ENCODE data around the gene NUP62.

NUP62 gene

GRCh38 chr19:49879243-49879963 lies 49.9 kb downstream of the NUP62 start:
- TF ChIP-seq PATZ1 (CRISPR knock-in tag; IDR thresholded peaks at IDR 0.05; ENCODE audit: borderline replicate concordance) (no peak), ZFP30 (CRISPR knock-in tag; IDR thresholded peaks at IDR 0.05) (no peak), RARB (CRISPR knock-in tag; IDR thresholded peaks at IDR 0.05) (no peak), GLIS3 (CRISPR knock-in tag; IDR thresholded peaks at IDR 0.05) (no peak), ZNF565 (CRISPR knock-in tag; conservative IDR thresholded peaks at IDR 0.05; ENCODE audit: low read depth) (no peak), POU6F1 (CRISPR knock-in tag; IDR thresholded peaks at IDR 0.05; ENCODE audit: borderline replicate concordance, low read depth) (no peak)
- TF ChIP-seq, protein P1, sequence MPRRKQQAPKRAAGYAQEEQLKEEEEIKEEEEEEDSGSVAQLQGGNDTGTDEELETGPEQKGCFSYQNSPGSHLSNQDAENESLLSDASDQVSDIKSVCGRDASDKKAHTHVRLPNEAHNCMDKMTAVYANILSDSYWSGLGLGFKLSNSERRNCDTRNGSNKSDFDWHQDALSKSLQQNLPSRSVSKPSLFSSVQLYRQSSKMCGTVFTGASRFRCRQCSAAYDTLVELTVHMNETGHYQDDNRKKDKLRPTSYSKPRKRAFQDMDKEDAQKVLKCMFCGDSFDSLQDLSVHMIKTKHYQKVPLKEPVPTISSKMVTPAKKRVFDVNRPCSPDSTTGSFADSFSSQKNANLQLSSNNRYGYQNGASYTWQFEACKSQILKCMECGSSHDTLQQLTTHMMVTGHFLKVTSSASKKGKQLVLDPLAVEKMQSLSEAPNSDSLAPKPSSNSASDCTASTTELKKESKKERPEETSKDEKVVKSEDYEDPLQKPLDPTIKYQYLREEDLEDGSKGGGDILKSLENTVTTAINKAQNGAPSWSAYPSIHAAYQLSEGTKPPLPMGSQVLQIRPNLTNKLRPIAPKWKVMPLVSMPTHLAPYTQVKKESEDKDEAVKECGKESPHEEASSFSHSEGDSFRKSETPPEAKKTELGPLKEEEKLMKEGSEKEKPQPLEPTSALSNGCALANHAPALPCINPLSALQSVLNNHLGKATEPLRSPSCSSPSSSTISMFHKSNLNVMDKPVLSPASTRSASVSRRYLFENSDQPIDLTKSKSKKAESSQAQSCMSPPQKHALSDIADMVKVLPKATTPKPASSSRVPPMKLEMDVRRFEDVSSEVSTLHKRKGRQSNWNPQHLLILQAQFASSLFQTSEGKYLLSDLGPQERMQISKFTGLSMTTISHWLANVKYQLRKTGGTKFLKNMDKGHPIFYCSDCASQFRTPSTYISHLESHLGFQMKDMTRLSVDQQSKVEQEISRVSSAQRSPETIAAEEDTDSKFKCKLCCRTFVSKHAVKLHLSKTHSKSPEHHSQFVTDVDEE (CRISPR knock-in tag; IDR thresholded peaks at IDR 0.05) = no peak
- ATAC-seq = no peak

GRCh38 chr19:49878744-49879070 lies 50.6 kb downstream of the NUP62 start:
- TF ChIP-seq ZFP30 (CRISPR knock-in tag; IDR thresholded peaks at IDR 0.05) = no peak
- no peak for TF ChIP-seq ZFP3 (CRISPR knock-in tag; IDR thresholded peaks at IDR 0.05)
- no peak for ATAC-seq

DNA sequence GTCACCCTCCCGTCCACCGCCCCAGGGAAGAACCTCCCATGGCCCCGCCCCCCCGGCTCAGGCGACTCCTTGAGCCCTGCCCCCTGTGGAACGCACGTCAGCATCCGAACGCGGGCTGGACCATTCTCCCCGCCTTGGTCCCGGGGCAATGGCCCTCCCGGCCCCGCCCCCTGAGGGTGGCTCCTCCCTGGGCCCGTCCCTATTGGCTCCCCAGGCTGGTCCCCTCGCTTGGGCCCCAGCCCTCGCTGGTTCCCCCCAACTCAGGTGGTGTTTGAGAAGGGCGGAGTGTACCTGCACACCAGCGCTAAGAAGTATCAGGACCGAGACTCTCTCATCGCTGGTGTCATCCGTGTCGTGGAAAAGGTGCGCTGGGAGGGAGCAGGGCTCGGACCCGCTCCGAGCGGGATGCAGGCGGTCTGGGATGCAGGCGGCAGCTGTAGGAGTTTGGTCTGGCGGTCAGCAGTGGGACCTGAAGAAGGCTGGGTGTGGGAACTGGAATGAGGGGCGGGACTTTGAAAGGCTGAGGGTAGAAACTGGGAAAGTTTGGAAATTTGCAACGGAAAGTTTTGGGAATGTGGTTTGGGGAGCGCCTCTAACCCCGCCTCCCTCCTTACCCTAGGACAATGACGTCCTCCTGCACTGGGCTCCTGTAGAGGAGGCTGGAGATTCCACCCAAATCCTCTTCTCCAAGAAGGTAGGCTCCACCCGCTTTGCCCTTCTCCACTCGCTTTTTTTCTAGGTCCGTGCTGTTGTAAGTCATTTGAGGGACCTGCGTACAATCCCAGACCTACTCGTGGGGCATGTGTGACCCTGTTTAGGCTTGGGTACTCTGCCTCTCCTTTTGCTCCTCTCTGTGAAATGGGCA lies 51.2 kb downstream of the NUP62 start:
- peak; percentile 83 for ATAC-seq
- TF ChIP-seq ZFP3 (CRISPR knock-in tag; IDR thresholded peaks at IDR 0.05) = peak; percentile 96
- no peak for TF ChIP-seq ZNF565 (CRISPR knock-in tag; conservative IDR thresholded peaks at IDR 0.05; ENCODE audit: low read depth)
- no peak for TF ChIP-seq CSRNP3 (CRISPR knock-in tag; IDR thresholded peaks at IDR 0.05)

- TF ChIP-seq PATZ1 (CRISPR knock-in tag; IDR thresholded peaks at IDR 0.05; ENCODE audit: borderline replicate concordance) = no peak
- 0 out of 2 replicates have a peak, but pooled peaks have one; percentile 49 for TF ChIP-seq POU6F1 (CRISPR knock-in tag; IDR thresholded peaks at IDR 0.05; ENCODE audit: borderline replicate concordance, low read depth)
- TF ChIP-seq ZNF8 (CRISPR knock-in tag; IDR thresholded peaks at IDR 0.05) = no peak
- no peak for TF ChIP-seq ESRRG (CRISPR knock-in tag; IDR thresholded peaks at IDR 0.05)
- ATAC-seq = peak; percentile 83
These were observed 52.1 kb downstream of the NUP62 start, which contains the start of the genes AKT1S1 and TBC1D17 for GRCh38 chr19:49877020-49877878. Gene AKT1S1, minus strand, starts transcription at chr19:49877355. Its CDS starts 4,060 bp downstream, at chr19:49873295. Gene TBC1D17, plus strand, starts transcription at chr19:49877702. Its CDS starts 22 bp downstream, at chr19:49877724.
